H1 (cell line): ENCODE measurements around the gene KDM6A. TPM values are rescaled to one million over a fixed set of nuclear protein-coding genes. Genes with fewer than 3 reads are reported as not detected.

Experiments used
- CTCF ChIA-PET: fragments of 300-600 bp; sonication (Branson Sonifier 250); formaldehyde crosslinking; loops from one replicate; lab custom pipeline; 2021; ENCODE audit not compliant: partially characterized antibody; lab: Charles Lee
- POLR2A ChIA-PET: fragments of 300-600 bp; sonication (Branson Sonifier 250); formaldehyde crosslinking; loops from one replicate; lab custom pipeline; 2021; ENCODE audit warnings: inconsistent platforms; ENCODE audit not compliant: partially characterized antibody; lab: Charles Lee
- DNase-seq, 2 experiments: peaks; one replicate each; pipeline versions ENCODE4 v3.0.0 to v3.0.0-alpha.2; 2010 to 2022; ENCODE audit warnings: low spot score in 2 of 2, low read depth in 1 of 2, mixed read lengths in 1 of 2
- FAIRE-seq: peaks from 2 replicates; lab custom pipeline; 2011; peaks lifted over from hg19 to GRCh38; lab: Jason Lieb, UNC
- H2AFZ ChIP-seq: 2 replicates; pipeline ENCODE4 v1.8.1; 2012; ENCODE audit warnings: low read length, inconsistent platforms
- H2AK5ac ChIP-seq: 2 replicates; pipeline ENCODE4 v1.6.1; 2013; ENCODE audit warnings: low read depth, low read length
- H2BK120ac ChIP-seq: replicated peaks from 2 replicates; pipeline ENCODE3; 2013; ENCODE audit warnings: low read depth, low read length, inconsistent platforms
- H2BK12ac ChIP-seq: 2 replicates; pipeline ENCODE4 v1.6.1; 2013; ENCODE audit warnings: low read depth, low read length
- H2BK15ac ChIP-seq: 2 replicates; pipeline ENCODE4 v1.6.1; 2013; ENCODE audit warnings: low read length
- H2BK20ac ChIP-seq: 2 replicates; pipeline ENCODE4 v1.6.1; 2013; ENCODE audit warnings: low read length
- H2BK5ac ChIP-seq: 2 replicates; pipeline ENCODE4 v1.6.1; 2013; ENCODE audit warnings: low read depth, low read length
- H3K14ac ChIP-seq: 2 replicates; pipeline ENCODE4 v1.6.1; 2013; ENCODE audit warnings: inconsistent platforms; ENCODE audit not compliant: insufficient read length
- H3K18ac ChIP-seq: 2 replicates; pipeline ENCODE4 v1.6.1; 2013; ENCODE audit warnings: low read length; ENCODE audit errors: extremely low read depth
- H3K23ac ChIP-seq: 2 replicates; pipeline ENCODE4 v1.6.1; 2013; ENCODE audit warnings: inconsistent platforms; ENCODE audit not compliant: insufficient read length
- H3K23me2 ChIP-seq: 2 replicates; pipeline ENCODE4 v1.6.1; 2013; ENCODE audit warnings: low read depth, low read length
- H3K27ac ChIP-seq: 2 replicates; pipeline ENCODE4 v1.6.1; 2011; ENCODE audit warnings: low read depth, low read length, inconsistent platforms
- H3K27me3 ChIP-seq, 4 experiments: replicated peaks in 1 of 4; 1 replicate in 1 of 4; 2 replicates in 3 of 4; pipeline versions ENCODE4 v1.6.1 to v1.8.1; 2011 to 2013; ENCODE audit warnings: low read length in 3 of 4, mild to moderate bottlenecking in 3 of 4, inconsistent platforms in 2 of 4, mixed read lengths in 2 of 4, moderate library complexity in 1 of 4; ENCODE audit not compliant: control insufficient read depth in 3 of 4, insufficient read depth in 3 of 4; ENCODE audit errors: extremely low read depth in 1 of 4
- H3K36me3 ChIP-seq, 4 experiments: 2 replicates each; pipeline versions ENCODE4 v1.6.1 to v1.8.1; 2011 to 2013; ENCODE audit warnings: mild to moderate bottlenecking in 4 of 4, low read length in 3 of 4, moderate library complexity in 2 of 4, control low read depth in 1 of 4, inconsistent platforms in 1 of 4; ENCODE audit not compliant: insufficient read depth in 4 of 4, control insufficient read depth in 2 of 4
- H3K4ac ChIP-seq: replicated peaks from 2 replicates; pipeline ENCODE3; 2013; ENCODE audit warnings: low read length, low read depth, mixed read lengths, inconsistent platforms; ENCODE audit not compliant: insufficient read length
- H3K4me1 ChIP-seq, 4 experiments: replicated peaks in 1 of 4; 1 replicate in 1 of 4; 2 replicates in 3 of 4; pipeline versions ENCODE4 v1.6.1 to v1.8.1; 2011 to 2013; ENCODE audit warnings: low read length in 3 of 4, inconsistent platforms in 2 of 4, mixed read lengths in 1 of 4; ENCODE audit not compliant: insufficient read depth in 4 of 4, control insufficient read depth in 3 of 4
- H3K4me2 ChIP-seq, 2 experiments: 2 replicates each; pipeline versions ENCODE4 v1.6.1 to v1.8.1; 2011 to 2013; ENCODE audit warnings: low read depth in 2 of 2, low read length in 2 of 2, control low read depth in 1 of 2, inconsistent platforms in 1 of 2, mild to moderate bottlenecking in 1 of 2; ENCODE audit not compliant: insufficient read depth in 1 of 2
- H3K4me3 ChIP-seq, 4 experiments: fragments of 200-600, 300-600 bp in 1 of 4; sonication (generic), shearing (Covaris generic), sonication (Bioruptor Twin) in 1 of 4; 2 replicates each; pipeline versions ENCODE4 v1.5.1 to v1.8.1; 2011 to 2016; ENCODE audit warnings: low read length in 4 of 4, low read depth in 3 of 4, control low read depth in 2 of 4, inconsistent platforms in 2 of 4, mild to moderate bottlenecking in 2 of 4, mixed read lengths in 1 of 4, moderate library complexity in 1 of 4; ENCODE audit not compliant: insufficient read depth in 2 of 4; ENCODE audit errors: extremely low read depth in 1 of 4
- H3K56ac ChIP-seq: replicated peaks from 2 replicates; pipeline ENCODE3; 2013; ENCODE audit warnings: low read depth, mild to moderate bottlenecking, mixed read lengths, low read length, inconsistent platforms; ENCODE audit not compliant: insufficient read length
- H3K79me1 ChIP-seq: 2 replicates; pipeline ENCODE4 v1.6.1; 2013; ENCODE audit warnings: low read depth, low read length, control low read depth
- H3K79me2 ChIP-seq, 2 experiments: 2 replicates each; pipeline versions ENCODE4 v1.6.1 to v1.8.1; 2012 to 2013; ENCODE audit warnings: low read length in 2 of 2, mild to moderate bottlenecking in 2 of 2, inconsistent platforms in 1 of 2; ENCODE audit not compliant: insufficient read depth in 2 of 2, control insufficient read depth in 1 of 2
- H3K9ac ChIP-seq, 4 experiments: replicated peaks in 1 of 4; 1 replicate in 1 of 4; 2 replicates in 3 of 4; pipeline versions ENCODE4 v1.6.1 to v1.8.1; 2011 to 2013; ENCODE audit warnings: low read depth in 3 of 4, low read length in 3 of 4, control low read depth in 2 of 4, mild to moderate bottlenecking in 2 of 4, moderate library complexity in 2 of 4, inconsistent platforms in 1 of 4; ENCODE audit errors: extremely low read depth in 1 of 4
- H3K9me3 ChIP-seq, 2 experiments: 2 replicates each; pipeline versions ENCODE4 v1.6.1 to v1.8.1; 2012 to 2013; ENCODE audit warnings: mild to moderate bottlenecking in 2 of 2, moderate library complexity in 2 of 2, control low read depth in 1 of 2, inconsistent platforms in 1 of 2, low read depth in 1 of 2, low read length in 1 of 2, mixed read lengths in 1 of 2; ENCODE audit not compliant: insufficient read depth in 2 of 2
- H4K20me1 ChIP-seq, 2 experiments: replicated peaks in 1 of 2; 2 replicates each; pipeline versions ENCODE3 to v1.8.1; 2011 to 2013; ENCODE audit warnings: inconsistent platforms in 2 of 2, low read length in 2 of 2, mild to moderate bottlenecking in 1 of 2; ENCODE audit not compliant: insufficient read depth in 2 of 2, control insufficient read depth in 1 of 2
- H4K5ac ChIP-seq: 2 replicates; pipeline ENCODE4 v1.6.1; 2013; ENCODE audit warnings: low read length, low read depth, mixed read lengths, inconsistent platforms; ENCODE audit not compliant: insufficient read length
- H4K8ac ChIP-seq: 2 replicates; pipeline ENCODE4 v1.8.0; 2013; ENCODE audit warnings: mild to moderate bottlenecking, moderate library complexity, low read length, inconsistent platforms; ENCODE audit not compliant: insufficient read depth; ENCODE audit errors: extremely low read depth
- H4K91ac ChIP-seq: replicated peaks from 2 replicates; pipeline ENCODE3; 2013; ENCODE audit warnings: low read length, mixed read lengths, inconsistent platforms; ENCODE audit not compliant: insufficient read length
- BACH1 ChIP-seq: IDR thresholded peaks from 2 replicates; pipeline ENCODE4 v1.6.1; 2012; ENCODE audit warnings: low read length, improper control_type of control experiment
- CBX8 ChIP-seq: fragments of 300-800, 300-1000 bp; sonication (generic); IDR thresholded peaks from 2 replicates; pipeline ENCODE4 v1.7.1; 2016; ENCODE audit warnings: low read depth, low read length, borderline replicate concordance
- WGBS, 2 experiments: shearing (Covaris generic) in 1 of 2; methylation state at CpG; one replicate each; pipeline versions ENCODE4 v1.1.6 to v1.1.7; 2013 to 2015; ENCODE audit warnings: low lambda C conversion rate in 2 of 2, mixed read lengths in 2 of 2, inconsistent platforms in 1 of 2, low coverage in 1 of 2, missing lambda C conversion rate in 1 of 2; ENCODE audit not compliant: insufficient replicate concordance in 2 of 2, insufficient coverage in 1 of 2, insufficient read length in 1 of 2; ENCODE audit errors: extremely low coverage in 1 of 2, missing lambda C conversion rate in 1 of 2; 5-methylcytosine and 5-hydroxymethylcytosine counted together
- polyA plus RNA-seq, 7 experiments: library from polyadenylated mRNA; depleted of rRNA in 3 of 7; stranded (reverse) in 5 of 7; unstranded in 2 of 7; fragments of >200 nt in 5 of 7; fragments of 200-250 nt in 2 of 7; gene quantifications; 1 replicate in 5 of 7; 2 replicates in 1 of 7; 4 replicates in 1 of 7; pipeline versions ENCODE4 v1.2.1 to v1.2.3, GENCODE V29; 2011 to 2013; ENCODE audit warnings: missing spikeins in 2 of 7, mixed read lengths in 2 of 7
- total RNA-seq: library from RNA; stranded (reverse); fragmentation: NEBNext Ultra II Directional; extraction: Animal tissue kit (Norgen Biotek cat#: 25700); gene quantifications from 2 replicates; pipeline ENCODE4 v1.2.1, GENCODE V29; 2021

The KDM6A gene
- total and polyA plus RNA-seq, 2 of the 8 experiments (the other 6 are each of a cell fraction or from before 2014, with no cell fraction given): 43.5 to 58.4 TPM

- CTCF ChIA-PET: no interaction called here
- Histone ChIP-seq H3K4ac (no peak overlapping the region), H4K5ac (no peak overlapping the region), H3K14ac (no peak overlapping the region), H4K91ac (no peak overlapping the region), H3K27ac (no peak overlapping the region), H2AFZ (no peak overlapping the region), H3K56ac (no peak overlapping the region), H2BK12ac (no peak overlapping the region), H2BK15ac (no peak overlapping the region), H4K8ac (no peak overlapping the region), H3K36me3 (peaks cover 0 to 16% (median 0%) of the 10 kb centered on the region in 4 experiments; a peak in 2 of 8 replicates), H3K18ac (no peak overlapping the region), H3K23ac (no peak overlapping the region), H3K23me2 (no peaks in the 10 kb centered on the region), H2BK20ac (no peak overlapping the region), H3K9ac (no peak overlapping the region), H2BK5ac (no peak overlapping the region), H3K4me3 (no peak overlapping the region), H3K79me1 (no peaks in the 10 kb centered on the region), H3K27me3 (no peaks in the 10 kb centered on the region), H3K9me3 (no peaks in the 10 kb centered on the region), H2BK120ac (no peak overlapping the region), H3K4me2 (no peak overlapping the region), H3K79me2 (peaks cover 3 to 96% of the 10 kb centered on the region in 2 experiments; a peak in 3 of 4 replicates), H2AK5ac (no peak overlapping the region), H4K20me1 (no peaks in the 10 kb centered on the region), H3K4me1 (no peaks in the 10 kb centered on the region)
- WGBS, 2 experiments: 89% methylated on average over 5 of the region's 5 CpGs; no CpG with 5 or more reads in 1 of the 2 experiments
- TF ChIP-seq CBX8 (no peak), BACH1 (no peak)
- DNase-seq (no peak), FAIRE-seq (no peak)
- POLR2A ChIA-PET: no interaction called here
Observed at GRCh38 chrX:44973420-44973932, 100.5 kb downstream of the KDM6A start.
